ENCODE data around the gene RPTOR. TPM values are rescaled to one million over a fixed set of nuclear protein-coding genes. Genes with fewer than 3 reads are reported as not detected.
"Not testable (repeated sequence)": the region's sequence is repeated elsewhere in the genome, so short reads cannot be mapped to it uniquely, and the experiment has no call there.

The RPTOR gene
- polyA plus RNA-seq, 3 donors from 2014 or later, result 1.8 to 10.2 (median 3.8) TPM

DNA sequence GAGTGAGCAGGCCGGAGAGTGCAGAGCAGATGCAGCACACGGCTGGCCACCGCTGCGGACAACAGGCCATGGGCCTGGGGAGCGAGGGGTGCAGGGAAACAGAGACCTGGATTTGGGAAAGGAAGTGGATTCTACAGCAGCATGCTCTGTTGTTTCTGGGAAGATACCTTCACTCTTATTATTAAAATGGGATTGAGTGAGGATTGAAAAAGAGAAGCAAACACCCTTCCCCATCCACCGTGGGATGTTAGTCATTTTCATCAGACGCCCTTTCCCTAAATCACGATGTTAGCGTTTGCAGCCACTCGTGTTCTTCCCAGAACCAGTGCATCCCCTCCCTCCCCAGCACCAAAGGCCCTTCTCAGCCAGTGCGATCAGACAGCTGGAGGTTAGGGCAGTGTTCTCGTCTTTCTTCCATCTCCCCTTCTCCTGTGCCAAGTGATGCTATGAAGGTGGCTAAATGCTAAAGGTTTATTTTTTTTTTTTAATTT, 250.5 kb downstream of the RPTOR start:
- no peak for DNase-seq
- Mint-ChIP-seq H3K27me3 (ENCODE audit: low read depth in 3 of 3) (no peaks in the 10 kb centered on the region), H3K36me3 (peaks cover 11 to 15% (median 12%) of the 10 kb centered on the region in 3 donors), H3K4me1 (peaks cover 11 to 14% of the 10 kb centered on the region in 2 donors), H3K4me3 (no peak overlapping the region), H3K9me3 (no peaks in the 10 kb centered on the region), H3K27ac (peak overlapping the region in 1 of 6 donors; percentile 47)

DNA sequence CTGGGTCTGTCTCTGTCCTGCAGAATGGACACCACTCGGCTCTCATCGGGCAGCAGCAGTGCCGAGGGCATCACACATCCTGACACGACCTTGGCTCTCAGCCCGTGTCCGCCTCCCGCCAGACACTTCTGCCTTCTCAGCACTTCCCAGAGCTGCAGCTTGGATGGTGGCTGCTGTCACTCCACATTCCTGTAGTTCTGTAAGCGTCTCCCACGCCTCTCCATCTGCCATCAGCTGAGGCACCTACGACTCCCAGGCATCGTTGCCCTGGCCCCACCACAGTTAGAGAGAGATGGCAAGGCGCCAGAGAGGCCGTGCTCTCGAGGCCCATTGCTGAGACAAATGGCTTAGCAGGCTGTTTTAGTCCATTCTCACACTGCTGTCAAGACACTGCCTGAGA, 251.1 kb downstream of the RPTOR start:
- no peak overlapping the region for H3K4me3 Mint-ChIP-seq
- no peaks in the 10 kb centered on the region for H3K9me3 Mint-ChIP-seq
- H3K36me3 Mint-ChIP-seq, result peaks cover 11 to 15% (median 12%) of the 10 kb centered on the region in 3 donors
- DNase-seq, result no peak
- H3K4me1 Mint-ChIP-seq, result peaks cover 5 to 8% of the 10 kb centered on the region in 2 donors
- no peak overlapping the region for H3K27ac Mint-ChIP-seq
- H3K27me3 Mint-ChIP-seq (ENCODE audit: low read depth in 3 of 3), result no peaks in the 10 kb centered on the region

DNA sequence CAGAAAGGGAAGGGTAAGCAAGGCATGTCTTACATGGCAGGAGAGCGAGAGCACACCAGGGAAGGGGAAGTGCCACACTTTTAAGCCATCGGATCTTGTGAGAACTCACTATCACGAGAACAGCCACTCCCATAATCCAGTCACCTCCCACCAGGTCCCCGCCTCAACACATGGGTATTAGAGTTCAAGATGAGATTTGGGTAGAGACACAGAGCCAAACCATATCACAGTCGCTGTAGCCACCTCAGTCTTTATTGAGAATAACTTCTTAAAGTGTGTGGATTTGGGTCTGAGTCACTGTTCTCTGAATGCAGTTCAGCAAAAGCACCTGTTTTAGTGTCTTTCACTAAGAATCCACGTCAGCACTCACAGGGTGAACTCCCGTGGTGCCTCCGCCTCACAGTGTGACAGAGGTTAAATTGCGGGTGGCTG, 251.8 kb downstream of the RPTOR start:
- no peaks in the 10 kb centered on the region for H3K9me3 Mint-ChIP-seq
- no peaks in the 10 kb centered on the region for H3K27me3 Mint-ChIP-seq (ENCODE audit: low read depth in 3 of 3)
- DNase-seq, result no peak
- peaks cover 10 to 12% (median 11%) of the 10 kb centered on the region in 3 donors for H3K36me3 Mint-ChIP-seq
- H3K4me1 Mint-ChIP-seq, result peaks cover under 1% of the 10 kb centered on the region in 2 donors
- H3K4me3 Mint-ChIP-seq, result no peak overlapping the region
- H3K27ac Mint-ChIP-seq, result no peak overlapping the region

DNA sequence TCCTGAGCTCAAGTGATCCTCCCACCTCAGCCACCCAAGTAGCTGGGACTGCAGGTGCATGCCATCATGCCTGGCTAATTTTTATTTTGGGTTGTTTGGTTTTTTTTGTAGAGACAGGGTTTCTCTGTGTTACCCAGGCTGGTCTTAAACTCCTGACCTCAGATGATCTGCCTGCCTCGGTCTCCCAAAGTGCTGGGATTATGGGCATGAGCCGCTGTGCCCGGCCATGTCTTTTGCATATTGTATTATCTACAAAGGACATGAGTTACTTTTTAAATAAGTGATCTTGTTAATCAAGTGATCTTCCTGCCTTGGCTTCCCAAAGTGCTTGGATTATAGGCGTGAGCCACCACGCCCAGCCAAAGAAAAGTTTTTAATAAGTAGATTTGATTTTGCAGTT, 252.6 kb downstream of the RPTOR start:
- not testable (repeated sequence) for DNase-seq; H3K4me3 Mint-ChIP-seq; H3K9me3 Mint-ChIP-seq; H3K4me1 Mint-ChIP-seq; H3K27ac Mint-ChIP-seq; H3K27me3 Mint-ChIP-seq (ENCODE audit: low read depth in 3 of 3)
- peaks cover 8 to 12% (median 10%) of the 10 kb centered on the region in 3 donors for H3K36me3 Mint-ChIP-seq

DNA sequence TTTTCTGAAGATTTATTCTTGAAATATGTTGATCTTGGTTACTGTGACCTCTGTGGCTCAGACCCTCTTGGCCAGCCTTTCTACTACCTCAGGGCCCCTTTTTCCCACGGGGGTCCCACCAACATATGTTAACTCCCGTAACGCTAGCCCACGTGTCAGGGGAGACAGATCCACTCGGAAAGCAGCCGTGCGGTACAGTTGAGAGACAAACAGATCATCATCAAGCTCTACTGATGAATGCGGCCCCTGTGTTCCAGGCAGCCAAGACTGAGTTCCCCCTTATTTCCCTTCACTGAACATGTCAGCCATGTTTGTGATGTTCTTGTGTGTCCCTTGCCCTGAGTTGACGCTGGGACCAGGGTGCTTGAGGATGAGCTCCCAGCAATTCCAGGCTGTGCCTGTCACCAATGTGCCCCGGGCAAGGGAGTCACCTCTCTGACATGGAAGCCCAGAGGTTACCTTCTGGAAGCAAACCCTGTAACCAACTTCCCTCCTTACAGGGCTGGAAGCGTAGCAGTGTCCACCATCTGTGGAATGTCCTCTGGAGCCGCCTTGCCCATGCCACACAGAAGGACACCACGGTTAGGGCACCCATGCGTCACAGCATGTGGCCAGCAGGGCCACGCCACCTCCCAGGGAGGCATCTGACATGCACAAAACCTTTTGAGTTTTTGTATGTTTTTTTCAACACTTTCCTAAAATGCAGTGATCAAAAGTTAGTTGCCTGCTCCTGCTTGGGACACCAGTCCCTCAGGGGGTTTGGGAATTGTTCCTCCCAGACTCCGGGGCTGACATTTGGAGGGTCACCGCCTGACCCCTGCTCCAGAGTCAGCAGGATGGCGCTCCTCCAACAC, 253.3 kb downstream of the RPTOR start:
- H3K27ac Mint-ChIP-seq, result no peak overlapping the region
- H3K36me3 Mint-ChIP-seq, result peaks cover 8 to 12% (median 10%) of the 10 kb centered on the region in 3 donors
- H3K4me3 Mint-ChIP-seq, result no peak overlapping the region
- H3K4me1 Mint-ChIP-seq, result no peaks in the 10 kb centered on the region
- no peak for DNase-seq
- H3K9me3 Mint-ChIP-seq, result no peaks in the 10 kb centered on the region
- H3K27me3 Mint-ChIP-seq (ENCODE audit: low read depth in 3 of 3), result no peaks in the 10 kb centered on the region

DNA sequence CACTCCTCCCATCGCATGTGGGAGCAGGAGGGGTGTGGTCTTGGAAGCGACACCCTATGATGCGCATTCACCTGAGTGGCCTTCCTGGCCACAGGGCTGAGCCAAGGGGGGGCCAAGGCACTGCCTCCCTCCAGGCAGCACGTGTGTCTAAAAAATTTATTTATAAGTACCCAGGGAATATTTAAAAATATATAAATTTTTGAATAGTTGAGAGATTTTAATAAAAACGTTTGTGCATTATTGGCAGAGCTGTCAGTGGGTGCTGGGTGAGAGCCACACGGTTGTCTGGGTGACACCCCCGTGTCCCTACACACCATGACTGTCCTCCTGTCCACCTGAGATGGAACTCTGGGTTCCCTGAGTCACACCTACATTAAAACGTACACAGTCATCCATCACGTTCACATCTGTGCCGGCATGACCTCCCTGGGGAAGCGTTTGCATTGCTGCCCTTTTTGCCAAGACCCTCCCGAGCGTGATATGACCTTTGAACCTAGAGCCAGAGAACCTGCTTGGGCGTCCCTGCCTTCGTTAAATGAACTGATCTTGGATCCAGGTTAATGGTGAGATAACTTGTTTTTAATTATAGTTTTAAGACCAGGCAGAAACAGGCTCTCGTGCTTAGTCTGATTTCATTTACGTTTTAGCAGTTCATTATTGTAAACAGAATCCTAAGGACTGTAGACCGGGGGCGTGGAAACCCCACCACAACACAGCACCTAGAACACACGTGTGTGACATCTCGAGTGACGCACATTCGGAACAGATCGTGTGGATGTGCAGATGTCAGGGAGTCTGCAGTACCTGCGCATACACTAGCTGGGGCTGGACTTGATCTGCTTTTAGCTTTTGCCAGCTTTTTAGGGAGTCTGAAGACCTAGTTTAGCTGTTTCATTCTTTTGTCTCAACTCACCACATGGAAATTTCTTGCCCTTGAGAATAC, 254.2 kb downstream of the RPTOR start:
- Mint-ChIP-seq H3K9me3 (no peaks in the 10 kb centered on the region), H3K4me3 (no peak overlapping the region), H3K36me3 (peaks cover 8 to 9% (median 8%) of the 10 kb centered on the region in 3 donors), H3K4me1 (no peaks in the 10 kb centered on the region), H3K27ac (no peak overlapping the region), H3K27me3 (ENCODE audit: low read depth in 3 of 3) (peaks cover 0 to 1% (median 0%) of the 10 kb centered on the region in 3 donors)
- no peak for DNase-seq

DNA sequence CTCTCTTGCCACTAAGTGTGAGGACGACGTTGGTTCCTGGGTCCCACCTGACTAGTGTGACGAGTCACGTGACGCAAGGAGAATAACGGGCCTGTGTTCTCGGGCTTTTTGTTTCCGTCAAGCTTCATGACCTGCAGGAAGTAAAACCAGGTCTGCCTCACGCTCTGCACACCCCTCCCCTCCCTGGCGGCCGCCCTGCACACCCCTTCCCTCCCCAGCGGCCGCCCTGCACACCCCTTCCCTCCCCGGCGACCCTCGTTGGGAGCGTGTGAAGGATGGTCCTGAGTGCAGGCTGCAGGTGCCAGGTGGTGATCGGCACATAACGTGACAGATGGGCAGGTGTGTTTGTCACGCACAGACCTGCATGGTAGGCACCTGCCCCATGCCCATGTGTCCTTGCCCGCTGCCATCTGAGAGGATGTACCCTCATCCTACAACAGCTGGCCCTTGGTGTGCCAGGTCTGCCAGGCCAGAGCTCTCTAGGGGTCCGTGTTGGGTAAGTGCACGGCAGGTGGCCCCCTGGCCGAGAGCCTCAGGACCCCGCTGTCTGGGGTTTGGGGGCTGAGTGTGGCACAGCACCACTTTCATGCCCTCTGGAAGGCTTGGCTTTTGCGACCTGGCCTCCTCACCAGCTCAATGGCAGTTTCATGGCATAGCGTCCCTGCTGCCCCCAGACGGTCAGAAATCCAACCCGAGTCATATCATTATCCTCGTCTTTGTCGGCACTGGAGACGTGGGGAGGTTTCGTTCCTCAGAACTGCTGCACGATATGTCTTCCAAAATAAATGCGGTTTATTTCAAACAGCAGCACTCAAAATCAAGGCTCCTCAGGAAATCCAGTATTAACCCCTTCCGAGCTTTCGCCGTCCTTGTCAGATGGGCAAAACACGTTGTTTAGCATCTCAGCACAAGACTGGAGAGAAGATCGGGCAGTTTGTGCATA, 255.2 kb downstream of the RPTOR start:
- no peak for DNase-seq
- H3K9me3 Mint-ChIP-seq, result no peaks in the 10 kb centered on the region
- no peak overlapping the region for H3K27ac Mint-ChIP-seq
- H3K27me3 Mint-ChIP-seq (ENCODE audit: low read depth in 3 of 3), result peaks cover 0 to 3% (median 0%) of the 10 kb centered on the region in 3 donors
- H3K4me3 Mint-ChIP-seq, result no peak overlapping the region
- no peaks in the 10 kb centered on the region for H3K4me1 Mint-ChIP-seq
- peaks cover 4 to 7% (median 5%) of the 10 kb centered on the region in 3 donors for H3K36me3 Mint-ChIP-seq

DNA sequence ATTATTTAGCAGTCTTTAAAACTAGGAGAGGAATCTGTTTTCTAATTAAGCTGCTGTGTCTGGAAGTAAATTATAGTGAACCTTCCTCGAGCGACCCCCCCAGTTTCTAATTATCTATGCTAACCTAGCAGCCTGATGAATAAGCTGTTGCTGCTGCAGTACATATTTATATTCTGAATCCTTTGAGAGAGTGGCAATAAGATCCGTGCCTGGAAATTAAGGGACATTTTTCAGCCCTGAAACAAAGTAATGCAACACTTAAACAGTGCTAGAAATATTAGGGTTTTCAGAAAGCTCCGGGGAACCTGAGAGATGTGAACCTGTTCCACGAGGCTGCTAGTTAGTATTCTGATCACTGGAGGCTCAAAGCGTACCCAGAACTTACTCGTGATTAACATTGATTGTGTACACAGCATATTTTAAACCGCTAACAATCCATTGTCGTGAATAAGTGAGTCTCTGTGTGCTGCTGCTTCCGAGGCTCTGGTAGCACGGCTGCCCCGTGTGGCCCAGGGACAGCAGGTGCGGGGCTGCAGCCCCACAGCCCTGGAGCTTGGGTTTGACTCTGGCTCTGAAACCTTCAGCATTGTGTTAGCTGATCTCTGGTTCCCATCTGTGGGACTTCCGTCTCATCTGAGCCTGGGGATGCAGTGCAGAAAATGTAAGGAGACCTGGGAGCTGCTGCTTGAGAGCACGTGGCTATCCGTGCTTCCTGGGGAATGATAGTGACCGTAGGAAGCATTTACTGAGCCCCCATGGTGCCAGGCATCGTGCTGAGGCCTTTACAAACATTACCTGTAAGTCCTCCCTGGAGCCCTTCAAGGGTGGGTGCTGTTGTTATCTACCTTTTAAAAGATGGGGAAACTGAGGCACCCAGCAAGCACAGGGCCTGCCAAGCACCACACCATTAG, 256.1 kb downstream of the RPTOR start:
- no peaks in the 10 kb centered on the region for H3K9me3 Mint-ChIP-seq
- no peak overlapping the region for H3K27ac Mint-ChIP-seq
- peaks cover 5 to 13% (median 7%) of the 10 kb centered on the region in 3 donors for H3K36me3 Mint-ChIP-seq
- H3K27me3 Mint-ChIP-seq (ENCODE audit: low read depth in 3 of 3), result peaks cover 0 to 3% (median 0%) of the 10 kb centered on the region in 3 donors
- no peaks in the 10 kb centered on the region for H3K4me1 Mint-ChIP-seq
- DNase-seq, result no peak
- no peak overlapping the region for H3K4me3 Mint-ChIP-seq

DNA sequence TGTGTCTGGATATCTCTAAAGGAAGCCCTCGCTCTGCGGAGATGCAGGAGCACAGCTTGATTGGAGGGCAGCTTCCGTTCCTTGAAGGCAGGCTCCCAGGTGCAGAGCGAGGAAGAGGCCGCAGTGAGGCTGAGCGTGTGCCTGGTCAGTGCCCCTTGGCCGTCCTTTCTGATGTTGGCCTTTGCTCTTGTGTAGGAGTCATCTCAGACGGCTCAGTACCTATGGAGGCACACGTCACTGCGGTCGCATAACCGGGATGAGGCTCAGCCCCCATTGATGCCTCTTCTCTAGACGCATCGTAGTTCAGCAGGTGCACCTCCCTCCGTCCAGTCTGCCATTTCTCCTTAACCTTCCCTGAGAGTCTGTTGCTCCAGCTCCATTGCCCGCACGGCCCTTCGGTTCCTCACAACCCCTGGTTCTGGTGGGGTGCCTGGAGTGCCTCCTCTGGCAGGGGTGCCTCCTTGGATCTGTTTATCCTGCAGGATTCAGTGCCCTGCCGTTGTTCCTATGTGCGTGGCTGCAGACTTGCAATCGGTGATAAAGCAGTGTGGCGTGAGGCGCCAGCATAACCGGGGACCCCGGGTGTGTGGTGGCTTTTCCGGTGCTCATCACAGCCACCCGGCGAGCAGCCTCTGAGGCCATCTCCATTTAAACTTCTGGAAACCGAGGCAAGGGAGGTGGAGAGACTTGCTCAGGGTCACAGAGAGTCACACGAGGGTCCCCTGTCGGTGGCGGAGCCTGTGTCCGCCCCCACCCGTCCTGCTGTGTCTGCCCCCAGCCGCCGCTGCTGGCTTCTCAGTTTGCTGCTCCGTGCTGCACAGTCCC, 258.2 kb downstream of the RPTOR start:
- H3K27ac Mint-ChIP-seq, result no peak overlapping the region

DNA sequence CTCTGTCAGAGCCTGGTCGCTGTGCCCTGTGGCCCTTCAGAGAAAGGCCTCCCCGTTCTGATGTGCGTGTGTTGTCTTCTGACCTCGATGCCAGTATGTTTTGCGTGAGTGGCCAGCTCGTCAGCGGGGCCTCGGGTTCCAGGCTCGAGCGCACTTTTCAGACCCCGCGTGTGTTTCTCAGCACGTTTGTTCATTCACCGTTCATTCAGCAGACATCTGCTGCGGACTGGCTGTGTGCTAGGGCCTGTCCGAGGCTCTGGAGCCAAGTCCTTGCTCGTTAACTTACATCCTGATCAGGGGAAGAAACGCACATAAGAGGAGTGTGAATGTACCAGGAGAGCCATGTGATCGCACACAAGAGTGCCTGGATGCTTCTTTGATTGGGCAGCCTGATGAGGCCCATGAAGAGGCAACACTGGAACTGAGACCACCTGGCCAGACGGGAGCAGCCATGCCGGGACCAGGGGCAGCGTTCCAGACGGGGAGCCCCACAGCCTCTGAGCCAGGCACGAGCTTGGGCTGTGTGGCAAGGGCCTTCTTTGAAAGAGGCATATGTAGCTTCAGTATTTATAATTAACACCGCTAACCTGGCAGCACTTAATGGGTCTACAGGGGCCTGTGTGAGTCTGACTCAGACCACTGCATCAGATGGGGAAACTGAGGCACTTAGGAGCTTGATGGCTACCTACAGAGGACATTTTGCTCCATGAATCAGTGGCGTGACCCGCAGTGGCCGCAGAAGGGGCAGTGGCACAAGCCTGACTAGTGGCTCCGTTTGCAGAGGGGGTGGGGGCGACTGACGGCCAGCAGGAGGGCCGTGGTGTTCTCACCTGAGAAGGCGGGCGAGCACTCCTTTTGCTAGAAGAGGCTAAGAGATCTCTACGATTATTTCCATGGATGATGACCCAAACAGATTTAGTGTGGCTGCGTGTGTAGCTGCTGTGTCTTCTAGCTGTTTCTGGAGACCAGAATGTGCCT, 259.1 kb downstream of the RPTOR start:
- peaks cover 0 to 3% (median 0%) of the 10 kb centered on the region in 3 donors for H3K27me3 Mint-ChIP-seq (ENCODE audit: low read depth in 3 of 3)

More for the DNA sequence above, 258.2 kb downstream of the RPTOR start:
- Mint-ChIP-seq H3K4me3 (no peak overlapping the region), H3K27me3 (ENCODE audit: low read depth in 3 of 3) (peaks cover 0 to 3% (median 0%) of the 10 kb centered on the region in 3 donors), H3K36me3 (peaks cover 16 to 26% (median 22%) of the 10 kb centered on the region in 3 donors), H3K9me3 (peaks cover 0 to 16% (median 6%) of the 10 kb centered on the region in 6 donors), H3K4me1 (no peaks in the 10 kb centered on the region)
- no peak for DNase-seq

More for the DNA sequence above, 259.1 kb downstream of the RPTOR start:
- peaks cover 21 to 31% (median 26%) of the 10 kb centered on the region in 3 donors for H3K36me3 Mint-ChIP-seq
- H3K27ac Mint-ChIP-seq, result no peak overlapping the region
- no peak overlapping the region for H3K4me3 Mint-ChIP-seq
- peaks cover 0 to 16% (median 6%) of the 10 kb centered on the region in 6 donors for H3K9me3 Mint-ChIP-seq
- H3K4me1 Mint-ChIP-seq, result no peaks in the 10 kb centered on the region
- no peak for DNase-seq

Data from immature natural killer cell (primary cell).